ENCODE measurements around the gene RGS9. TPM values are rescaled to one million over a fixed set of nuclear protein-coding genes. Genes with fewer than 3 reads are reported as not detected.

Gene RGS9
- total and polyA plus RNA-seq, 10 of the 15 experiments (the other 5 are each of a cell fraction or from before 2014, with no cell fraction given), result 1.1 to 10.6 (median 5.6) TPM

GRCh38 chr17:65230040-65230439 is 92.9 kb downstream of the RGS9 start (continued):
- no peak for TF ChIP-seq PKNOX1 (IDR thresholded peaks at IDR 0.05)
- TF ChIP-seq HDGF (IDR thresholded peaks at IDR 0.05), result no peak
- no peak for TF ChIP-seq SREBF1 (IDR thresholded peaks at IDR 0.05; ENCODE audit: low read length)
- no peak for TF ChIP-seq SPI1 (IDR thresholded peaks at IDR 0.05; ENCODE audit: borderline replicate concordance, insufficient read depth, low read depth, low read length)
- peak; percentile 47; the same call in 1 of the 2 replicates for TF ChIP-seq RAD51 (IDR thresholded peaks at IDR 0.05)
- TF ChIP-seq RUNX3 (IDR thresholded peaks at IDR 0.05; ENCODE audit: low read length), result no peak
- TF ChIP-seq POLR2A (IDR thresholded peaks at IDR 0.05; ENCODE audit: low read depth, low read length), result no peak
- no peak for TF ChIP-seq PAX8 (IDR thresholded peaks at IDR 0.05)
- TF ChIP-seq USF1 (IDR thresholded peaks at IDR 0.05; ENCODE audit: borderline replicate concordance, extremely low read length, insufficient read depth, low read depth, low read length), result peak; percentile 30
- TF ChIP-seq LARP7 (IDR thresholded peaks at IDR 0.05), result no peak
- no peak for TF ChIP-seq MAX (IDR thresholded peaks at IDR 0.05; ENCODE audit: low read depth, low read length)
- no peak for TF ChIP-seq IRF4 (IDR thresholded peaks at IDR 0.05; ENCODE audit: low read depth, low read length)
- no peak for TF ChIP-seq NBN (IDR thresholded peaks at IDR 0.05)
- TF ChIP-seq SMAD1 (IDR thresholded peaks at IDR 0.05; ENCODE audit: low read depth, partially characterized antibody), result no peak
- no peak for TF ChIP-seq ZNF622 (IDR thresholded peaks at IDR 0.05)
- no peak for TF ChIP-seq SMC3 (IDR thresholded peaks at IDR 0.05; ENCODE audit: borderline replicate concordance, low read length)
- TF ChIP-seq KLF5 (IDR thresholded peaks at IDR 0.05; ENCODE audit: partially characterized antibody), result no peak
- TF ChIP-seq TBL1XR1 (IDR thresholded peaks at IDR 0.05; ENCODE audit: low read depth, low read length), result no peak

Measured in GM12878 (cell line).